G401 (cell line): ENCODE measurements around the gene EIF4EBP2. TPM values are rescaled to one million over a fixed set of nuclear protein-coding genes. Genes with fewer than 3 reads are reported as not detected.
A peak's percentile ranks its signal among the peaks of the same experiment; 100 is the strongest.

Experiments used
- DNase-seq: peaks from one replicate; pipeline ENCODE4 v3.0.0-alpha.2; 2015; ENCODE audit warnings: low spot score
- in situ Hi-C: cut with HindIII; loops from 2 replicates; pipeline ENCODE4 v1.10.0; 2016; ENCODE audit warnings: low sequenced_read_pairs, mixed read lengths
- total RNA-seq: library from RNA; depleted of rRNA; stranded (reverse); fragments of >200 nt; shearing (Covaris generic); gene quantifications from 2 replicates; pipeline ENCODE4 v1.2.3, GENCODE V29; 2014

EIF4EBP2 gene
- total RNA-seq, 1 experiment from 2014 or later = 22.5 TPM

- in situ Hi-C loops = no loop called here
- no peak for DNase-seq
These were observed 52.2 kb downstream of the EIF4EBP2 start for GRCh38 chr10:70456164-70456563.

- in situ Hi-C loops = no loop called here
- no peak for DNase-seq
These were observed 53.9 kb downstream of the EIF4EBP2 start for GRCh38 chr10:70457759-70458305.

GRCh38 chr10:70458329-70459060, 54.5 kb downstream of the EIF4EBP2 start:
- in situ Hi-C loops = no loop called here
- DNase-seq = peak; percentile 47

GRCh38 chr10:70459061-70459773, 55.3 kb downstream of the EIF4EBP2 start:
- in situ Hi-C loops = no loop called here
- no peak for DNase-seq

- no peak for DNase-seq
- in situ Hi-C loops = no loop called here
These were observed 56.0 kb downstream of the EIF4EBP2 start for GRCh38 chr10:70459774-70460490.

- in situ Hi-C loops = no loop called here
- peak; percentile 78 for DNase-seq
These were observed 57.7 kb downstream of the EIF4EBP2 start for GRCh38 chr10:70461397-70462348.

DNA sequence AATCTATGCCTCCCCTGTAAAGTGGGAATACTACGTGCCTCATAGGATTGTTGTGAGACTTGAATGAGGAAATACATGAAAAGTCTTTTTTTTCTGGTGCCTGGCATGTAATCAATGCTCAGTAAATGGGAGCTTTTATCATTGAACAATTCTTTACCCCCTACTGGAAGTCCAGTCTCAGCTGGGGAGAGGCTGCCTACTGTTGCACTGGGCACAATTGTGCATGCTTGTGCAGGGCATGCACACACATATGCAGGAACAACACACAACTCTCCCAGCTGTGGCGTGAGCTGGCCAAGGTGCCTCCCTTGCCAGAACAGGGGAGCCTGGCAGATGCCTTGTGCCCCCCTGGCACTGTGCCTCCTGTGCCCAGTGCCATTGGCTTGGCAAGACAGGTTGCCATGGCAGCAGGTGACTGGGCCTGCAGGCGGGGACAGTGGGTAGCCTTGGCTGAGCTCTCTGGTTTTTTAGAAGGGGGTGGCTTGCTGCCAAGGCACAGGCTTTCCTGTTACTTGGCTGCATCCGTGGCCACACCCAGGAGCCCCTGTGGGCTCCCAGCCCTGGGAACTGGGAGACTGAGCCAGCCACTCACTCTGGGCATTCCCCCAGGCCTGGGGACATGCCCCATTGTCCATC, 58.5 kb downstream of the EIF4EBP2 start:
- in situ Hi-C loops = no loop called here
- DNase-seq = peak; percentile 97

DNA sequence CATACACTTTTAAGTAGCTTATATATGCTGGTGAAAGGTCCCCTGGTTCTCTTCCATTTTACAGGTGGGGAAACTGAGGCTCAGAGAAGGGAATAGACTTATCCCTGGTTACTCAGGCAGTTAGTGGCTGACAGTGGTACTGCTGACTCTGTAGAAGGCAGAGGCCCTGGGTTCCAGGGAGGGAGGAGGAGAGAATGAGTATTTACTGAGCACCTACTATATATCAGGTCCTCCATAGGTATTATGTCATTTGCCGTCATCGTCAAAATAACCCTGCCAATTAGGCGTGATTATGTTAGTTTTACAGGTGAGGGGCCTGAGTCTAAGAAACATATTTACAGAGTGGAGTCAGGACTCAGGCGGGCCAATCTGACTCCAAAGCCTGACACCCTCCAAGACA, 61.3 kb downstream of the EIF4EBP2 start:
- DNase-seq = no peak
- in situ Hi-C loops = no loop called here

DNA sequence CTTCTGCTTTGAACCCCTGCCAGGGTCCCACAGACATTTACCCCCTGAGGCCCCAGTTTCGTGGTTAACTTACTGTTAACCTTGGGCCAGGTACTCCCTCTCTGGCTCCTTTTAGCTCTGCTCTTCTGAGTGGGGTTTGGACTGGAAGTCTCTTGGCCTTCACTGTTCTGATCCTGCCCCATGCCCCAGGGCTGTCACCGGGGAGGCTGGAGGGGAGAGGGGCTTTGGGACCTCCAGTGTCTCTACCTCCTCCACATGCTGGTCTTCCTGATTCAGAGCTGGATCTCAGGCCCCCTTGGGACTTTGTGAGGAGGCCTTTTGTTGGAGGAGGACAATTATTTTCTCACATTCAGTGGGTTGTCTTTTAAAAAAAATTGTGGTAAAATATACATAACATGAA, 61.9 kb downstream of the EIF4EBP2 start:
- no peak for DNase-seq
- in situ Hi-C loops = no loop called here

- in situ Hi-C loops = no loop called here
- DNase-seq = no peak
These were observed 63.0 kb downstream of the EIF4EBP2 start for GRCh38 chr10:70466951-70467350.

DNA sequence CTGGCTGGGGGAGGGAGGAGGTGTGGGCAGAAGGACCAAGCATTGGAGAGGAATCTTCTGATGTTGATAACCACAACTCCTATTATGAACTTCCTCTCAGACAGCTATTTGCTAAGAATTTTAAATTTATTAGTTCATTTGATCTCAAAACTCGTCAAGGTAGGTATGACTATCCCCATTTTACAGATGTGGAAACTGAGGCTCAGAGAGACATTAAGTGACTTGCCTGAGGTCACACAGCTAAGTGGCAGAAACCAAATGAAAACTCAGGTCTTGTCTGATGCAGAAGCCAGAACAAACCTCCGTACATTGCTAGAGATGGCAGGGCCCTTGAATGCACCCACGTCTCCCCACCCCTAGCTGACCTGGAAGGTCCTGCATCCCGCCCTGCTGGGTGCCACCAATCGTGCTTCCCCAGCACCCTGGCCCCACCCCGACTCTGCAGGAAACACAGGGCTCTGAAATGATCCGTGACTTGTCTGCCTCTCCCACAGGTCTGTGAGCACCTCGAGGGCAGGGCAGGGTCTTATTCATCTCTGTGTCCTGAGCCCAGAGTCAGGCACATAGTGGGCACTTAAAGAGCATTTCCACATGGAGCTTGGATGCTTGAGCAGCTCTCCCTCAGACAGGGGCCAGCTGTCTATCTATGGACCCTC, 69.0 kb downstream of the EIF4EBP2 start:
- in situ Hi-C loops = no loop called here
- DNase-seq = no peak

GRCh38 chr10:70474780-70475179, 70.8 kb downstream of the EIF4EBP2 start:
- in situ Hi-C loops = no loop called here
- DNase-seq = no peak

DNA sequence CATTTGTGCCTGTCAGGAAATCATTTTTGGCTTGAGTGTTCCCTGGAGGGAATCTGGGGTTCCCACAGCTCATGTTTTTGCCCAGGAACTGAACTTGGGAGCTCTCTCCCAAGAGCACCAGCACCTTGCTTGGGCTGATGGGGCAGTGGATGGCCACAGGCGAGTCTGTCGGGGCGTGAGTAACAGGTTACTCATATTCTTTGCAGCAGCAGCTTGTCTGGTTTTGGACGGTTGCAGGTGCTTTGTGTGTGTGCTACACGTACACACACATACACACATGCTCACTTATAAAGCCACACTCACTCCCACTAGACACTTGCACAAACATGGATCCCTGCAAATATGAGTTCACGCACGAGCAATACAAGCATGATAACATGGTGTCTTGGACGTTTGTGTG, 71.7 kb downstream of the EIF4EBP2 start:
- in situ Hi-C loops = no loop called here
- DNase-seq = no peak

- no peak for DNase-seq
- in situ Hi-C loops = no loop called here
These were observed 72.5 kb downstream of the EIF4EBP2 start for GRCh38 chr10:70476249-70477035.

- in situ Hi-C loops = no loop called here
- DNase-seq = no peak
These were observed 73.8 kb downstream of the EIF4EBP2 start for GRCh38 chr10:70477661-70478162.
